Common myeloid progenitor, CD34-positive (primary cell): ENCODE data around the gene FKBP5.

ENCODE experiments used
- CTCF ChIA-PET: fragments of 350-600 bp; sonication (Branson Sonifier 250); formaldehyde crosslinking; loops from one replicate; lab custom pipeline; 2021; ENCODE audit warnings: antibody characterized with exemption; lab: Charles Lee
- POLR2A ChIA-PET: fragments of 350-600 bp; sonication (Branson Sonifier 250); formaldehyde crosslinking; loops from one replicate; lab custom pipeline; 2021; ENCODE audit warnings: antibody characterized with exemption; lab: Charles Lee
- DNase-seq, 3 donors: peaks; one replicate each; pipeline versions ENCODE4 v3.0.0 to v3.0.0-alpha.2; 2013
- H3K27ac ChIP-seq, 2 experiments: 1 replicate in 1 of 2; 2 replicates in 1 of 2; pipeline ENCODE4 v1.7.0; 2013; ENCODE audit warnings: inconsistent platforms in 2 of 2, low read length in 2 of 2, mild to moderate bottlenecking in 2 of 2, low read depth in 1 of 2, moderate library complexity in 1 of 2; ENCODE audit not compliant: severe bottlenecking in 2 of 2, insufficient read depth in 1 of 2, poor library complexity in 1 of 2
- H3K27me3 ChIP-seq, 5 experiments: replicated peaks in 2 of 5; 1 replicate in 3 of 5; 2 replicates in 2 of 5; pipeline versions ENCODE4 v1.6.1 to v1.7.0; 2013; ENCODE audit warnings: low read length in 4 of 5, mild to moderate bottlenecking in 2 of 5, moderate library complexity in 2 of 5, inconsistent platforms in 1 of 5; ENCODE audit not compliant: insufficient read depth in 5 of 5, control insufficient read depth in 4 of 5
- H3K36me3 ChIP-seq, 4 experiments: 1 replicate in 2 of 4; 2 replicates in 2 of 4; pipeline versions ENCODE4 v1.6.1 to v1.7.0; 2013; ENCODE audit warnings: low read length in 3 of 4, control low read depth in 1 of 4, mild to moderate bottlenecking in 1 of 4; ENCODE audit not compliant: control insufficient read depth in 4 of 4, insufficient read depth in 4 of 4
- H3K4me1 ChIP-seq, 4 experiments: 1 replicate in 3 of 4; 2 replicates in 1 of 4; pipeline versions ENCODE4 v1.6.1 to v1.7.1; 2013; ENCODE audit warnings: low read length in 3 of 4, mild to moderate bottlenecking in 3 of 4, control low read depth in 1 of 4, inconsistent platforms in 1 of 4, moderate library complexity in 1 of 4; ENCODE audit not compliant: control insufficient read depth in 4 of 4, insufficient read depth in 4 of 4; ENCODE audit errors: control extremely low read depth in 1 of 4
- H3K4me3 ChIP-seq, 7 experiments: 1 replicate in 4 of 7; 2 replicates in 3 of 7; pipeline versions ENCODE4 v1.5.1 to v1.7.0; 2013; ENCODE audit warnings: mild to moderate bottlenecking in 7 of 7, low read length in 6 of 7, moderate library complexity in 6 of 7, inconsistent platforms in 2 of 7, low read depth in 2 of 7, control low read depth in 1 of 7; ENCODE audit not compliant: insufficient read depth in 4 of 7, control insufficient read depth in 1 of 7; ENCODE audit errors: extremely low read depth in 1 of 7
- H3K9me3 ChIP-seq, 5 experiments: 1 replicate in 4 of 5; 2 replicates in 1 of 5; pipeline versions ENCODE4 v1.6.1 to v1.7.1; 2013; ENCODE audit warnings: low read length in 4 of 5, mild to moderate bottlenecking in 2 of 5, inconsistent platforms in 1 of 5, low read depth in 1 of 5, moderate library complexity in 1 of 5; ENCODE audit not compliant: control insufficient read depth in 4 of 5, insufficient read depth in 2 of 5; ENCODE audit errors: control extremely low read depth in 1 of 5
- WGBS: methylation state at CpG from one replicate; pipeline ENCODE4 v1.1.5; 2013; ENCODE audit not compliant: insufficient coverage; 5-methylcytosine and 5-hydroxymethylcytosine counted together

Gene FKBP5

GRCh38 chr6:35683267-35683666, 5.4 kb downstream of the FKBP5 start:
- POLR2A ChIA-PET, result interaction anchor here (0.7 kb wide), 1 partner anchor 47 kb away, joined by 8 read pairs; no protein-coding TSS in a partner anchor
- Histone ChIP-seq H3K4me3 (no peak overlapping the region), H3K27ac (no peak overlapping the region), H3K4me1 (peaks cover 4 to 41% (median 12%) of the 10 kb centered on the region in 4 experiments), H3K9me3 (no peaks in the 10 kb centered on the region), H3K36me3 (peaks cover 0 to 23% (median 9%) of the 10 kb centered on the region in 4 experiments), H3K27me3 (no peaks in the 10 kb centered on the region)
- CTCF ChIA-PET, result interaction anchor here (0.7 to 8.2 kb wide), 9 partner anchors 9 to 91 kb away, joined by 3 to 73 read pairs (median 10); partner anchors contain the start of gene ARMC12
- DNase-seq, result no peak

- ChIA-PET POLR2A (no interaction called here), CTCF (interaction anchor here (0.8 to 8.2 kb wide), 10 partner anchors 8 to 97 kb away, joined by 3 to 73 read pairs (median 4); partner anchors contain the start of gene ARMC12)
- DNase-seq, result no peak
- H3K36me3 ChIP-seq, result peaks cover 0 to 23% (median 10%) of the 10 kb centered on the region in 4 experiments
- no peak overlapping the region for H3K27ac ChIP-seq
- WGBS, result 83% methylated on average over 1 of the region's 1 CpG
- H3K27me3 ChIP-seq, result no peaks in the 10 kb centered on the region
- H3K9me3 ChIP-seq, result no peaks in the 10 kb centered on the region
- H3K4me3 ChIP-seq, result no peak overlapping the region
- peaks cover 0 to 36% (median 11%) of the 10 kb centered on the region in 4 experiments for H3K4me1 ChIP-seq
Observed at GRCh38 chr6:35681298-35681697, 7.4 kb downstream of the FKBP5 start.

DNA sequence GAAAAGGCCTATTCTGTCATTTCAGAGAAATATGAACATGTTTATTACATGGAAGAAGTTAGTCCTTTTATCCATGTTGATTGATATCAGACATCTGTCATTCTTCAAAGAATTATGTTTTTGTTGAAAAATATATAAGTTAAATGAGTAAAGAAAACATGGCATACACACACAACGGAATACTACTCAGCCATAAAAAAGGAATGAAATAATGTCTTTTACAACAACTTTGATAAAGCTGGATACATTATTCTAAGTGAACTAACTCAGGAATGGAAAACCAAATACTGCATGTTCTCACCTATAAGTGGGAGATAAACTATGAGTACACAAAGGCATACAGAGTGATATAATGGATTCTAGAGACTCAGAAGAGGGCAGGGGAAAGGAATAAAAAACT, 9.3 kb downstream of the FKBP5 start:
- Histone ChIP-seq H3K4me1 (peaks cover 0 to 31% (median 7%) of the 10 kb centered on the region in 4 experiments), H3K27ac (no peak overlapping the region), H3K9me3 (no peaks in the 10 kb centered on the region), H3K36me3 (peaks cover 0 to 23% (median 9%) of the 10 kb centered on the region in 4 experiments), H3K27me3 (no peaks in the 10 kb centered on the region), H3K4me3 (no peak overlapping the region)
- no peak for DNase-seq
- no CpG with 5 or more reads among the region's 1 CpG for WGBS
- ChIA-PET CTCF (interaction anchor here (1.5 to 3.7 kb wide), 3 partner anchors 16 to 69 kb away, joined by 4 to 16 read pairs (median 9); partner anchors contain the start of gene ARMC12), POLR2A (no interaction called here)

- H3K36me3 ChIP-seq, result peaks cover 0 to 21% (median 8%) of the 10 kb centered on the region in 4 experiments
- peaks cover 0 to 31% (median 9%) of the 10 kb centered on the region in 4 experiments for H3K4me1 ChIP-seq
- ChIA-PET CTCF (interaction anchor here (1.2 to 3.7 kb wide), 5 partner anchors 10 to 68 kb away, joined by 4 to 16 read pairs (median 5); partner anchors contain the start of gene ARMC12), POLR2A (no interaction called here)
- DNase-seq, result no peak
- H3K4me3 ChIP-seq, result no peak overlapping the region
- H3K27me3 ChIP-seq, result no peaks in the 10 kb centered on the region
- H3K27ac ChIP-seq, result no peak overlapping the region
- no CpG with 5 or more reads among the region's 1 CpG for WGBS
- H3K9me3 ChIP-seq, result no peaks in the 10 kb centered on the region
Observed at GRCh38 chr6:35678814-35679213, 9.9 kb downstream of the FKBP5 start.

DNA sequence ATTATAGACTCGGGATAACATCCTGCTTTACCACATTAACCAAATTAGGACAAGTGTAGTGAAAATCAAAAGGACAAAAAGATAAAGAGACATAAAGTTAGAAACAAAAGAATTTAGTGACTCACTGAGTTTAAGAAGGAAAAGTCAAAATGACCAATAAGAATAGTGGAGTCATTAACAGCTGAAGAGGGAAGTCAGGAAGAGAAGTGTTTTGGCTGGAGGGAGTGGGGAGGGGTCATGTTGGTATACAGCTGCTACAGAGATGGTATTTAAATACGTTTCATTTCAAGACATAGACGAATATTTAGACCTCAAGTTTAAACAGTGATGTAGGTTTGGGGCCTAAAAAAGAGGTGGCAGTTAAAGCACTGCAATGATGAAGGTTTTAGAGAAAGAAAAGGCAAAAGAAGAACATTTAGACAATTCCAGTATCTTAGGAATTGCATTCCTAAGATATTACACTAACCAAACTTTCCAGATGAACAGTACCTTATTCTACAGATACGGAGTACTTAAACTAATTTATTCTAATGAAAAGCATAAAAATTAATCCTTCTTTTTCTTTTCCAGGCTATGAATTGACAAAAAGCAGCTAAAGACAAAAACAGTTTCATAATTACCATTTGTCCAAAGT, 10.6 kb downstream of the FKBP5 start:
- Histone ChIP-seq H3K27ac (no peak overlapping the region), H3K36me3 (peaks cover 0 to 14% (median 5%) of the 10 kb centered on the region in 4 experiments), H3K9me3 (no peaks in the 10 kb centered on the region), H3K27me3 (no peaks in the 10 kb centered on the region), H3K4me3 (no peak overlapping the region), H3K4me1 (peaks cover 0 to 31% (median 10%) of the 10 kb centered on the region in 4 experiments)
- no peak for DNase-seq
- ChIA-PET CTCF (interaction anchor here (0.9 to 3.7 kb wide), 6 partner anchors 9 to 59 kb away, joined by 3 to 16 read pairs (median 4); partner anchors contain the start of gene ARMC12), POLR2A (no interaction called here)
- WGBS, result no CpG with 5 or more reads among the region's 4 CpGs

- no peak overlapping the region for H3K4me3 ChIP-seq
- WGBS, result 71% methylated on average over 1 of the region's 2 CpGs
- H3K27me3 ChIP-seq, result no peaks in the 10 kb centered on the region
- no peak overlapping the region for H3K27ac ChIP-seq
- H3K36me3 ChIP-seq, result peaks cover 0 to 10% (median 4%) of the 10 kb centered on the region in 4 experiments
- H3K9me3 ChIP-seq, result no peaks in the 10 kb centered on the region
- H3K4me1 ChIP-seq, result peaks cover 0 to 31% (median 10%) of the 10 kb centered on the region in 4 experiments
- ChIA-PET POLR2A (interaction anchor here (0.6 kb wide), 1 partner anchor 73 kb away, joined by 4 read pairs; no protein-coding TSS in a partner anchor), CTCF (interaction anchor here (1.0 to 2.2 kb wide), 6 partner anchors 9 to 85 kb away, joined by 3 to 9 read pairs (median 4); no protein-coding TSS in a partner anchor)
- no peak for DNase-seq
Observed at GRCh38 chr6:35677456-35677855, 11.3 kb downstream of the FKBP5 start.
